GM12878 (cell line): ENCODE measurements around the gene OSBPL3. TPM values are rescaled to one million over a fixed set of nuclear protein-coding genes. Genes with fewer than 3 reads are reported as not detected.

Experiments
- ATAC-seq: fragments of 200-7000 bp; cut with Tn5 transposase; 3 replicates; pipeline ENCODE4 v1.9.1; 2020; ENCODE audit warnings: mild to moderate bottlenecking, moderate library complexity
- BruUV-seq: library from RNA; stranded (reverse); fragments of 400-500 nt; replicated peaks from 2 replicates; lab custom pipeline; 2021; lab: Mats Ljungman, UMichigan
- CTCF ChIA-PET: fragments of 300-600 bp; sonication (Branson Sonifier 250); formaldehyde crosslinking; extraction: SDS; loops from one replicate; lab custom pipeline; 2021; ENCODE audit warnings: inconsistent platforms; lab: Yijun Ruan, JAX
- POLR2A ChIA-PET: fragments of 350-600 bp; formaldehyde crosslinking; extraction: SDS; loops from one replicate; lab custom pipeline; 2021; ENCODE audit warnings: inconsistent platforms; lab: Charles Lee
- RAD21 ChIA-PET: fragments of 300-600 bp; sonication (Branson Sonifier 250); formaldehyde crosslinking; loops from one replicate; lab custom pipeline; 2023; ENCODE audit warnings: antibody characterized with exemption; ENCODE audit not compliant: unreplicated experiment; lab: Charles Lee
- SMC1A ChIA-PET: fragments of 300-600 bp; sonication (Branson Sonifier 250); formaldehyde crosslinking; loops from one replicate; lab custom pipeline; 2023; ENCODE audit not compliant: unreplicated experiment, uncharacterized antibody; lab: Charles Lee
- DNase-seq: peaks from one replicate; pipeline ENCODE4 v3.0.0-alpha.2; 2011; ENCODE audit warnings: low read depth, low spot score
- FAIRE-seq: peaks from 3 replicates; lab custom pipeline; 2011; peaks lifted over from hg19 to GRCh38; lab: Jason Lieb, UNC
- H2AFZ ChIP-seq: 2 replicates; pipeline ENCODE4 v1.6.0; 2011; ENCODE audit warnings: low read depth, low read length, control low read depth; ENCODE audit not compliant: control insufficient read depth
- H3K27ac ChIP-seq: 2 replicates; pipeline ENCODE4 v1.5.1; 2011; ENCODE audit warnings: control low read depth; ENCODE audit not compliant: control insufficient read depth, insufficient read depth
- H3K27me3 ChIP-seq, 2 experiments: replicated peaks in 1 of 2; 2 replicates each; pipeline versions ENCODE4 v1.6.0 to v1.6.1; 2011; ENCODE audit warnings: low read length in 1 of 2; ENCODE audit not compliant: control insufficient read depth in 2 of 2, insufficient read depth in 2 of 2
- H3K36me3 ChIP-seq, 2 experiments: 2 replicates each; pipeline ENCODE4 v1.5.1; 2011; ENCODE audit warnings: low read length in 1 of 2; ENCODE audit not compliant: control insufficient read depth in 2 of 2, insufficient read depth in 2 of 2
- H3K4me1 ChIP-seq: 2 replicates; pipeline ENCODE4 v1.6.1; 2011; ENCODE audit warnings: mild to moderate bottlenecking, low read length, moderate library complexity, mixed read lengths; ENCODE audit not compliant: control insufficient read depth, insufficient read depth
- H3K4me2 ChIP-seq: 2 replicates; pipeline ENCODE4 v1.6.0; 2011; ENCODE audit warnings: control low read depth; ENCODE audit not compliant: control insufficient read depth, insufficient read depth
- H3K4me3 ChIP-seq: fragments of 200-600 bp; sonication (generic); 2 replicates; pipeline ENCODE4 v1.5.1; 2016
- H3K79me2 ChIP-seq: 2 replicates; pipeline ENCODE4 v1.6.0; 2011; ENCODE audit warnings: low read length; ENCODE audit not compliant: control insufficient read depth, insufficient read depth
- H3K9ac ChIP-seq: 2 replicates; pipeline ENCODE4 v1.8.0; 2011; ENCODE audit warnings: low read length, control low read depth, mixed read lengths; ENCODE audit not compliant: control insufficient read depth, insufficient read depth
- H3K9me3 ChIP-seq: replicated peaks from 3 replicates; pipeline ENCODE4 v1.5.1; 2011; ENCODE audit warnings: mild to moderate bottlenecking, low read length; ENCODE audit not compliant: control insufficient read depth, insufficient read depth
- H4K20me1 ChIP-seq: 2 replicates; pipeline ENCODE4 v1.6.0; 2011; ENCODE audit not compliant: control insufficient read depth, insufficient read depth
- BRCA1 ChIP-seq: IDR thresholded peaks from 2 replicates; pipeline ENCODE4 v1.6.1; 2011; ENCODE audit warnings: low read depth, low read length, improper control_type of control experiment
- EED ChIP-seq: sonication (generic); IDR thresholded peaks from 2 replicates; pipeline ENCODE4 v1.6.1; 2016; ENCODE audit warnings: antibody characterized with exemption, low read depth
- MTA2 ChIP-seq: fragments of 450-650 bp; IDR thresholded peaks from 2 replicates; pipeline ENCODE4 v1.6.1; 2016; ENCODE audit warnings: low read depth, mild to moderate bottlenecking, moderate library complexity
- MYC ChIP-seq: IDR thresholded peaks from 2 replicates; pipeline ENCODE4 v1.6.1; 2011; ENCODE audit warnings: mild to moderate bottlenecking, low read length, moderate library complexity, inconsistent platforms; ENCODE audit not compliant: insufficient read depth, insufficient replicate concordance, insufficient read length, severe bottlenecking
- ZBED1 ChIP-seq: IDR thresholded peaks from 2 replicates; pipeline ENCODE4 v1.6.1; 2016; ENCODE audit warnings: borderline replicate concordance
- WGBS: methylation state at CpG from one replicate; pipeline ENCODE4 v1.1.6; 2016; ENCODE audit warnings: low lambda C conversion rate; ENCODE audit not compliant: insufficient replicate concordance, insufficient coverage; ENCODE audit errors: missing lambda C conversion rate; 5-methylcytosine and 5-hydroxymethylcytosine counted together
- in situ Hi-C: fragments of 300-500 bp; cut with MboI; formaldehyde crosslinking; loops from 9 replicates; pipeline ENCODE4 v1.14.3; 2018; ENCODE audit warnings: mixed read lengths
- intact Hi-C: fragments of 100-400 bp; cut with micrococcal nuclease; formaldehyde crosslinking; loops from one replicate; pipeline ENCODE4 v1.14.2; 2022; ENCODE audit not compliant: unreplicated experiment
- polyA plus RNA-seq, 11 experiments: library from polyadenylated mRNA; depleted of rRNA in 4 of 11; unstranded in 6 of 11; stranded (reverse) in 5 of 11; fragments of >200 nt; fragmentation: Nextera tagmentation in 4 of 11; fragmentation: Illumina TruSeq in 1 of 11; extraction: Ambion mirVana in 4 of 11; extraction: Trizol in 1 of 11; gene quantifications; 1 replicate in 1 of 11; 2 replicates in 10 of 11; pipeline versions ENCODE4 v1.2.1 to v1.2.3, GENCODE V29; 2011 to 2016; ENCODE audit warnings: inconsistent platforms in 2 of 11, missing spikeins in 2 of 11, low read depth in 1 of 11
- total RNA-seq, 4 experiments: library from RNA; depleted of rRNA in 3 of 4; stranded (reverse); fragments of >200 nt in 3 of 4; fragmentation: Illumina TruSeq in 1 of 4; extraction: Trizol in 1 of 4; gene quantifications; 2 replicates each; pipeline versions ENCODE4 v1.2.1 to v1.2.3, GENCODE V29; 2013 to 2021
- TF ChIP-seq, protein P1 (sequence below): IDR thresholded peaks from 2 replicates; pipeline ENCODE4 v1.6.1; 2011; ENCODE audit warnings: low read depth, low read length, improper control_type of control experiment, borderline replicate concordance
- TF ChIP-seq, protein P2 (sequence below): fragments of 450-650 bp; IDR thresholded peaks from 2 replicates; pipeline ENCODE4 v1.6.1; 2017; ENCODE audit warnings: borderline replicate concordance
- TF ChIP-seq, protein P3 (sequence below): fragments of 150-350 bp; IDR thresholded peaks from 2 replicates; pipeline ENCODE4 v1.6.1; 2016; ENCODE audit warnings: low read depth, low read length
- TF ChIP-seq, protein P4 (sequence below): IDR thresholded peaks from 2 replicates; pipeline ENCODE4 v1.6.1; 2012; ENCODE audit warnings: low read depth, low read length, improper control_type of control experiment

OSBPL3 gene
- total and polyA plus RNA-seq, 10 of the 15 experiments (the other 5 are each of a cell fraction or from before 2014, with no cell fraction given): 6.1 to 46.6 (median 27.0) TPM

DNA sequence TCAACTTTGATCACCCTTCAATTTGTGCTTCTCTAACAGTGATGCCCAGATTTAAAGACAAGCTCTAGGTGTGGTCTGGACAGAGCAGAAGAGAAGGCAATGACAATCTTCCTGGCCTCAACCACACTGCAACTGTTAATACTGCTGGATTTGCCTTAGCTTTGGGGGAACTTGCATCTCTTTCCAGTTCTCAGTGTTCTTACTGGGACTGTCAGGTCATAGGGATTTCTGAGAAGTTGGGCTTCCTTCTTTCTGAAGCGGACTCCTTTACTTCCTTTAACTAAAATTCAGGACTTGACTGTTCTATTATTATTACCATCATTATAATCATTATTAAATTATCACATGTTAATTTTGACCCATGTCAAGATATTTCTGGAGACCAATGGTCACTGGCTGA lies 80.8 kb downstream of the OSBPL3 start:
- H3K9ac ChIP-seq: no peak overlapping the region; the same call in 1 of the 2 replicates
- FAIRE-seq: no peak

DNA sequence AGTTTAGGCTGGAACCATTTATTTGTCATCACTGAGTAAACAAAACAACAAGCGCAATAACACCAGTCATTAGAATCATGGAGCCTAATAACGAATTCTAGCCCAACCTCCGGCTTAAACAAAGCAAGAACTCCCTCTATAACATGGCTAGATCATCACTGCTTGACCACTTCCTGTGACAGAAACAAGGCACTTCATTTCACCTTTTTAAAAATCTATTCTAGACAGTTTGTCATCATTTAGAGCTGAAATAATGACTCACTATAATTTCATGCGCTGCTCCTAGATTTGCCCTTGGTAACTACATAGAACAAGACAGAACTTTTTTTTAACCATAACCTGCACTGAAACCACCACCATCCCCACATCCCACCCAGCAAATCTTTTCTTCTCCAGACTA lies 81.3 kb downstream of the OSBPL3 start:
- peak overlapping the region; percentile 66 for H3K4me2 ChIP-seq
- H3K27ac ChIP-seq: peak overlapping the region; percentile 68
- no peaks in the 10 kb centered on the region for H3K36me3 ChIP-seq
- no peaks in the 10 kb centered on the region for H3K27me3 ChIP-seq
- in situ Hi-C loops: no loop called here
- ChIA-PET CTCF (interaction anchor here (1.3 to 11.5 kb wide), 2 partner anchors 82 to 194 kb away, joined by 5 to 116 read pairs; partner anchors contain the start of gene OSBPL3), RAD21 (interaction anchor here (0.7 to 3.0 kb wide), 9 partner anchors 10 to 82 kb away, joined by 3 to 22 read pairs (median 4); partner anchors contain the start of gene OSBPL3), SMC1A (interaction anchor here (0.9 to 5.6 kb wide), 15 partner anchors 12 to 87 kb away, joined by 3 to 93 read pairs (median 5); partner anchors contain the start of gene OSBPL3), POLR2A (interaction anchor here (0.8 to 3.6 kb wide), 4 partner anchors 10 to 80 kb away, joined by 3 to 29 read pairs (median 4); no protein-coding TSS in a partner anchor)
- ATAC-seq: peak; percentile 64
- no peak for FAIRE-seq
- no peaks in the 10 kb centered on the region for H4K20me1 ChIP-seq
- no peak overlapping the region for H2AFZ ChIP-seq
- H3K9ac ChIP-seq: no peak overlapping the region; the same call in 1 of the 2 replicates
- no TSS peak for BruUV-seq
- 10% methylated on average over 4 of the region's 4 CpGs for WGBS
- no peak overlapping the region for H3K4me3 ChIP-seq
- DNase-seq: no peak
- H3K4me1 ChIP-seq: peaks cover 50% of the 10 kb centered on the region
- peaks cover 67% of the 10 kb centered on the region for H3K79me2 ChIP-seq
- intact Hi-C loops: loop anchor here (1.0 to 5.0 kb wide), 2 partner anchors 68 to 194 kb away; no protein-coding TSS in a partner anchor
- no peaks in the 10 kb centered on the region for H3K9me3 ChIP-seq
- TF ChIP-seq, protein P1, sequence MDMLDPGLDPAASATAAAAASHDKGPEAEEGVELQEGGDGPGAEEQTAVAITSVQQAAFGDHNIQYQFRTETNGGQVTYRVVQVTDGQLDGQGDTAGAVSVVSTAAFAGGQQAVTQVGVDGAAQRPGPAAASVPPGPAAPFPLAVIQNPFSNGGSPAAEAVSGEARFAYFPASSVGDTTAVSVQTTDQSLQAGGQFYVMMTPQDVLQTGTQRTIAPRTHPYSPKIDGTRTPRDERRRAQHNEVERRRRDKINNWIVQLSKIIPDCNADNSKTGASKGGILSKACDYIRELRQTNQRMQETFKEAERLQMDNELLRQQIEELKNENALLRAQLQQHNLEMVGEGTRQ: no peak
- TF ChIP-seq, protein P2, sequence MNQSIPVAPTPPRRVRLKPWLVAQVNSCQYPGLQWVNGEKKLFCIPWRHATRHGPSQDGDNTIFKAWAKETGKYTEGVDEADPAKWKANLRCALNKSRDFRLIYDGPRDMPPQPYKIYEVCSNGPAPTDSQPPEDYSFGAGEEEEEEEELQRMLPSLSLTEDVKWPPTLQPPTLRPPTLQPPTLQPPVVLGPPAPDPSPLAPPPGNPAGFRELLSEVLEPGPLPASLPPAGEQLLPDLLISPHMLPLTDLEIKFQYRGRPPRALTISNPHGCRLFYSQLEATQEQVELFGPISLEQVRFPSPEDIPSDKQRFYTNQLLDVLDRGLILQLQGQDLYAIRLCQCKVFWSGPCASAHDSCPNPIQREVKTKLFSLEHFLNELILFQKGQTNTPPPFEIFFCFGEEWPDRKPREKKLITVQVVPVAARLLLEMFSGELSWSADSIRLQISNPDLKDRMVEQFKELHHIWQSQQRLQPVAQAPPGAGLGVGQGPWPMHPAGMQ: no peak
- TF ChIP-seq MYC (no peak), BRCA1 (no peak), ZBED1 (no peak), MTA2 (peak; percentile 29; the same call in 1 of the 2 replicates)
- TF ChIP-seq, protein P3, sequence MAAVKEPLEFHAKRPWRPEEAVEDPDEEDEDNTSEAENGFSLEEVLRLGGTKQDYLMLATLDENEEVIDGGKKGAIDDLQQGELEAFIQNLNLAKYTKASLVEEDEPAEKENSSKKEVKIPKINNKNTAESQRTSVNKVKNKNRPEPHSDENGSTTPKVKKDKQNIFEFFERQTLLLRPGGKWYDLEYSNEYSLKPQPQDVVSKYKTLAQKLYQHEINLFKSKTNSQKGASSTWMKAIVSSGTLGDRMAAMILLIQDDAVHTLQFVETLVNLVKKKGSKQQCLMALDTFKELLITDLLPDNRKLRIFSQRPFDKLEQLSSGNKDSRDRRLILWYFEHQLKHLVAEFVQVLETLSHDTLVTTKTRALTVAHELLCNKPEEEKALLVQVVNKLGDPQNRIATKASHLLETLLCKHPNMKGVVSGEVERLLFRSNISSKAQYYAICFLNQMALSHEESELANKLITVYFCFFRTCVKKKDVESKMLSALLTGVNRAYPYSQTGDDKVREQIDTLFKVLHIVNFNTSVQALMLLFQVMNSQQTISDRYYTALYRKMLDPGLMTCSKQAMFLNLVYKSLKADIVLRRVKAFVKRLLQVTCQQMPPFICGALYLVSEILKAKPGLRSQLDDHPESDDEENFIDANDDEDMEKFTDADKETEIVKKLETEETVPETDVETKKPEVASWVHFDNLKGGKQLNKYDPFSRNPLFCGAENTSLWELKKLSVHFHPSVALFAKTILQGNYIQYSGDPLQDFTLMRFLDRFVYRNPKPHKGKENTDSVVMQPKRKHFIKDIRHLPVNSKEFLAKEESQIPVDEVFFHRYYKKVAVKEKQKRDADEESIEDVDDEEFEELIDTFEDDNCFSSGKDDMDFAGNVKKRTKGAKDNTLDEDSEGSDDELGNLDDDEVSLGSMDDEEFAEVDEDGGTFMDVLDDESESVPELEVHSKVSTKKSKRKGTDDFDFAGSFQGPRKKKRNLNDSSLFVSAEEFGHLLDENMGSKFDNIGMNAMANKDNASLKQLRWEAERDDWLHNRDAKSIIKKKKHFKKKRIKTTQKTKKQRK: no peak

More for the DNA sequence above, 80.8 kb downstream of the OSBPL3 start:
- DNase-seq (no peak), ATAC-seq (peak; percentile 9)
- ChIA-PET CTCF (interaction anchor here (1.3 to 11.5 kb wide), 3 partner anchors 14 to 194 kb away, joined by 5 to 116 read pairs (median 7); partner anchors contain the start of gene OSBPL3), SMC1A (interaction anchor here (0.9 to 5.6 kb wide), 18 partner anchors 12 to 87 kb away, joined by 3 to 93 read pairs (median 4); partner anchors contain the start of gene OSBPL3), RAD21 (interaction anchor here (0.7 to 3.0 kb wide), 15 partner anchors 9 to 81 kb away, joined by 3 to 22 read pairs (median 4); partner anchors contain the start of gene OSBPL3), POLR2A (interaction anchor here (0.8 to 3.6 kb wide), 5 partner anchors 10 to 80 kb away, joined by 3 to 29 read pairs (median 4); no protein-coding TSS in a partner anchor)
- no peaks in the 10 kb centered on the region for H3K27me3 ChIP-seq
- BruUV-seq: TSS peak; percentile 70
- intact Hi-C loops (loop anchor here (1.0 to 5.0 kb wide), 2 partner anchors 67 to 193 kb away; no protein-coding TSS in a partner anchor), in situ Hi-C loops (no loop called here)
- no peaks in the 10 kb centered on the region for H3K36me3 ChIP-seq
- TF ChIP-seq, protein P4, sequence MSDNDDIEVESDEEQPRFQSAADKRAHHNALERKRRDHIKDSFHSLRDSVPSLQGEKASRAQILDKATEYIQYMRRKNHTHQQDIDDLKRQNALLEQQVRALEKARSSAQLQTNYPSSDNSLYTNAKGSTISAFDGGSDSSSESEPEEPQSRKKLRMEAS: no peak
- 0 out of 2 replicates have a peak, but pooled peaks have one; percentile 14 for TF ChIP-seq EED
- H3K27ac ChIP-seq: peak overlapping the region; percentile 68
- no peaks in the 10 kb centered on the region for H3K9me3 ChIP-seq
- H3K4me2 ChIP-seq: peak overlapping the region; percentile 66
- H3K79me2 ChIP-seq: peaks cover 67% of the 10 kb centered on the region
- H4K20me1 ChIP-seq: no peaks in the 10 kb centered on the region
- H3K4me1 ChIP-seq: peaks cover 50% of the 10 kb centered on the region
- WGBS: 88% methylated on average over 1 of the region's 1 CpG
- no peak overlapping the region for H3K4me3 ChIP-seq
- no peak overlapping the region for H2AFZ ChIP-seq
